ENCODE data around the gene SLC39A11. TPM values are rescaled to one million over a fixed set of nuclear protein-coding genes. Genes with fewer than 3 reads are reported as not detected.

SLC39A11 gene
- total and polyA plus RNA-seq, 2 of the 13 experiments (the other 11 are each of a cell fraction or from before 2014, with no cell fraction given) = 17.2 to 31.5 TPM

- TF ChIP-seq, protein P1, sequence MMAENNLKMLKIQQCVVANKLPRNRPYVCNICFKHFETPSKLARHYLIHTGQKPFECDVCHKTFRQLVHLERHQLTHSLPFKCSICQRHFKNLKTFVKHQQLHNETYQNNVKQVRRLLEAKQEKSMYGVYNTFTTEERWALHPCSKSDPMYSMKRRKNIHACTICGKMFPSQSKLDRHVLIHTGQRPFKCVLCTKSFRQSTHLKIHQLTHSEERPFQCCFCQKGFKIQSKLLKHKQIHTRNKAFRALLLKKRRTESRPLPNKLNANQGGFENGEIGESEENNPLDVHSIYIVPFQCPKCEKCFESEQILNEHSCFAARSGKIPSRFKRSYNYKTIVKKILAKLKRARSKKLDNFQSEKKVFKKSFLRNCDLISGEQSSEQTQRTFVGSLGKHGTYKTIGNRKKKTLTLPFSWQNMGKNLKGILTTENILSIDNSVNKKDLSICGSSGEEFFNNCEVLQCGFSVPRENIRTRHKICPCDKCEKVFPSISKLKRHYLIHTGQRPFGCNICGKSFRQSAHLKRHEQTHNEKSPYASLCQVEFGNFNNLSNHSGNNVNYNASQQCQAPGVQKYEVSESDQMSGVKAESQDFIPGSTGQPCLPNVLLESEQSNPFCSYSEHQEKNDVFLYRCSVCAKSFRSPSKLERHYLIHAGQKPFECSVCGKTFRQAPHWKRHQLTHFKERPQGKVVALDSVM (CRISPR knock-in tag; IDR thresholded peaks at IDR 0.05) = peak; percentile 80
- TF ChIP-seq MTERF4 (CRISPR knock-in tag; IDR thresholded peaks at IDR 0.05) (no peak), ZC3H13 (CRISPR knock-in tag; IDR thresholded peaks at IDR 0.05) (no peak), ZEB1 (IDR thresholded peaks at IDR 0.05; ENCODE audit: insufficient replicate concordance, low read depth) (no peak), ZNF788 (CRISPR knock-in tag; IDR thresholded peaks at IDR 0.05; ENCODE audit: borderline replicate concordance) (peak; percentile 36; the same call in 1 of the 2 replicates), GTF3A (CRISPR knock-in tag; conservative IDR thresholded peaks at IDR 0.05) (no peak), TRIM24 (CRISPR knock-in tag; IDR thresholded peaks at IDR 0.05) (no peak), ZNF180 (CRISPR knock-in tag; IDR thresholded peaks at IDR 0.05; ENCODE audit: borderline replicate concordance, low read depth) (no peak), ZNF205 (CRISPR knock-in tag; IDR thresholded peaks at IDR 0.05) (peak; percentile 62), ZNF121 (CRISPR knock-in tag; IDR thresholded peaks at IDR 0.05) (peak; percentile 64; the same call in 1 of the 2 replicates), ZFP62 (CRISPR knock-in tag; IDR thresholded peaks at IDR 0.05) (no peak), SMAD1 (CRISPR knock-in tag; IDR thresholded peaks at IDR 0.05; ENCODE audit: borderline replicate concordance, low read depth) (no peak), GATAD1 (CRISPR knock-in tag; IDR thresholded peaks at IDR 0.05) (peak; percentile 23; the same call in 1 of the 2 replicates), CREB1 (IDR thresholded peaks at IDR 0.05) (no peak), CREB1 (CRISPR knock-in tag; IDR thresholded peaks at IDR 0.05) (no peak), NCOR1 (IDR thresholded peaks at IDR 0.05; ENCODE audit: borderline replicate concordance, low read length) (peak; percentile 92), ZFP37 (CRISPR knock-in tag; IDR thresholded peaks at IDR 0.05; ENCODE audit: borderline replicate concordance) (no peak), NBN (conservative IDR thresholded peaks at IDR 0.05) (no peak), ZNF430 (CRISPR knock-in tag; IDR thresholded peaks at IDR 0.05) (peak; percentile 65; the same call in 1 of the 2 replicates), SIN3B (IDR thresholded peaks at IDR 0.05; ENCODE audit: low read length) (no peak), CAMTA2 (CRISPR knock-in tag; IDR thresholded peaks at IDR 0.05; ENCODE audit: borderline replicate concordance) (no peak)
- TF ChIP-seq, protein P2, sequence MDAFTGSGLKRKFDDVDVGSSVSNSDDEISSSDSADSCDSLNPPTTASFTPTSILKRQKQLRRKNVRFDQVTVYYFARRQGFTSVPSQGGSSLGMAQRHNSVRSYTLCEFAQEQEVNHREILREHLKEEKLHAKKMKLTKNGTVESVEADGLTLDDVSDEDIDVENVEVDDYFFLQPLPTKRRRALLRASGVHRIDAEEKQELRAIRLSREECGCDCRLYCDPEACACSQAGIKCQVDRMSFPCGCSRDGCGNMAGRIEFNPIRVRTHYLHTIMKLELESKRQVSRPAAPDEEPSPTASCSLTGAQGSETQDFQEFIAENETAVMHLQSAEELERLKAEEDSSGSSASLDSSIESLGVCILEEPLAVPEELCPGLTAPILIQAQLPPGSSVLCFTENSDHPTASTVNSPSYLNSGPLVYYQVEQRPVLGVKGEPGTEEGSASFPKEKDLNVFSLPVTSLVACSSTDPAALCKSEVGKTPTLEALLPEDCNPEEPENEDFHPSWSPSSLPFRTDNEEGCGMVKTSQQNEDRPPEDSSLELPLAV (CRISPR knock-in tag; conservative IDR thresholded peaks at IDR 0.05; ENCODE audit: low read depth) = no peak
- TF ChIP-seq, protein P3, sequence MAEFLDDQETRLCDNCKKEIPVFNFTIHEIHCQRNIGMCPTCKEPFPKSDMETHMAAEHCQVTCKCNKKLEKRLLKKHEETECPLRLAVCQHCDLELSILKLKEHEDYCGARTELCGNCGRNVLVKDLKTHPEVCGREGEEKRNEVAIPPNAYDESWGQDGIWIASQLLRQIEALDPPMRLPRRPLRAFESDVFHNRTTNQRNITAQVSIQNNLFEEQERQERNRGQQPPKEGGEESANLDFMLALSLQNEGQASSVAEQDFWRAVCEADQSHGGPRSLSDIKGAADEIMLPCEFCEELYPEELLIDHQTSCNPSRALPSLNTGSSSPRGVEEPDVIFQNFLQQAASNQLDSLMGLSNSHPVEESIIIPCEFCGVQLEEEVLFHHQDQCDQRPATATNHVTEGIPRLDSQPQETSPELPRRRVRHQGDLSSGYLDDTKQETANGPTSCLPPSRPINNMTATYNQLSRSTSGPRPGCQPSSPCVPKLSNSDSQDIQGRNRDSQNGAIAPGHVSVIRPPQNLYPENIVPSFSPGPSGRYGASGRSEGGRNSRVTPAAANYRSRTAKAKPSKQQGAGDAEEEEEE (CRISPR knock-in tag; IDR thresholded peaks at IDR 0.05; ENCODE audit: borderline replicate concordance) = no peak
Observed at GRCh38 chr17:73068322-73069153, 23.9 kb downstream of the SLC39A11 start (continued).

Data from HepG2 (cell line).